H1 (cell line): Measurements from ENCODE around the gene CCDC59. TPM values are rescaled to one million over a fixed set of nuclear protein-coding genes. Genes with fewer than 3 reads are reported as not detected.

Experiments
- CTCF ChIA-PET: fragments of 300-600 bp; sonication (Branson Sonifier 250); formaldehyde crosslinking; loops from one replicate; lab custom pipeline; 2021; ENCODE audit not compliant: partially characterized antibody; lab: Charles Lee
- POLR2A ChIA-PET: fragments of 300-600 bp; sonication (Branson Sonifier 250); formaldehyde crosslinking; loops from one replicate; lab custom pipeline; 2021; ENCODE audit warnings: inconsistent platforms; ENCODE audit not compliant: partially characterized antibody; lab: Charles Lee
- DNase-seq, 2 experiments: peaks; one replicate each; pipeline versions ENCODE4 v3.0.0 to v3.0.0-alpha.2; 2010 to 2022; ENCODE audit warnings: low spot score in 2 of 2, low read depth in 1 of 2, mixed read lengths in 1 of 2
- FAIRE-seq: peaks from 2 replicates; lab custom pipeline; 2011; peaks lifted over from hg19 to GRCh38; lab: Jason Lieb, UNC
- H2AFZ ChIP-seq: 2 replicates; pipeline ENCODE4 v1.8.1; 2012; ENCODE audit warnings: low read length, inconsistent platforms
- H2AK5ac ChIP-seq: 2 replicates; pipeline ENCODE4 v1.6.1; 2013; ENCODE audit warnings: low read depth, low read length
- H2BK120ac ChIP-seq: replicated peaks from 2 replicates; pipeline ENCODE3; 2013; ENCODE audit warnings: low read depth, low read length, inconsistent platforms
- H2BK12ac ChIP-seq: 2 replicates; pipeline ENCODE4 v1.6.1; 2013; ENCODE audit warnings: low read depth, low read length
- H2BK15ac ChIP-seq: 2 replicates; pipeline ENCODE4 v1.6.1; 2013; ENCODE audit warnings: low read length
- H2BK20ac ChIP-seq: 2 replicates; pipeline ENCODE4 v1.6.1; 2013; ENCODE audit warnings: low read length
- H2BK5ac ChIP-seq: 2 replicates; pipeline ENCODE4 v1.6.1; 2013; ENCODE audit warnings: low read depth, low read length
- H3K14ac ChIP-seq: 2 replicates; pipeline ENCODE4 v1.6.1; 2013; ENCODE audit warnings: inconsistent platforms; ENCODE audit not compliant: insufficient read length
- H3K18ac ChIP-seq: 2 replicates; pipeline ENCODE4 v1.6.1; 2013; ENCODE audit warnings: low read length; ENCODE audit errors: extremely low read depth
- H3K23ac ChIP-seq: 2 replicates; pipeline ENCODE4 v1.6.1; 2013; ENCODE audit warnings: inconsistent platforms; ENCODE audit not compliant: insufficient read length
- H3K23me2 ChIP-seq: 2 replicates; pipeline ENCODE4 v1.6.1; 2013; ENCODE audit warnings: low read depth, low read length
- H3K27ac ChIP-seq: 2 replicates; pipeline ENCODE4 v1.6.1; 2011; ENCODE audit warnings: low read depth, low read length, inconsistent platforms
- H3K27me3 ChIP-seq, 4 experiments: replicated peaks in 1 of 4; 1 replicate in 1 of 4; 2 replicates in 3 of 4; pipeline versions ENCODE4 v1.6.1 to v1.8.1; 2011 to 2013; ENCODE audit warnings: low read length in 3 of 4, mild to moderate bottlenecking in 3 of 4, inconsistent platforms in 2 of 4, mixed read lengths in 2 of 4, moderate library complexity in 1 of 4; ENCODE audit not compliant: control insufficient read depth in 3 of 4, insufficient read depth in 3 of 4; ENCODE audit errors: extremely low read depth in 1 of 4
- H3K36me3 ChIP-seq, 4 experiments: 2 replicates each; pipeline versions ENCODE4 v1.6.1 to v1.8.1; 2011 to 2013; ENCODE audit warnings: mild to moderate bottlenecking in 4 of 4, low read length in 3 of 4, moderate library complexity in 2 of 4, control low read depth in 1 of 4, inconsistent platforms in 1 of 4; ENCODE audit not compliant: insufficient read depth in 4 of 4, control insufficient read depth in 2 of 4
- H3K4ac ChIP-seq: replicated peaks from 2 replicates; pipeline ENCODE3; 2013; ENCODE audit warnings: low read length, low read depth, mixed read lengths, inconsistent platforms; ENCODE audit not compliant: insufficient read length
- H3K4me1 ChIP-seq, 4 experiments: replicated peaks in 1 of 4; 1 replicate in 1 of 4; 2 replicates in 3 of 4; pipeline versions ENCODE4 v1.6.1 to v1.8.1; 2011 to 2013; ENCODE audit warnings: low read length in 3 of 4, inconsistent platforms in 2 of 4, mixed read lengths in 1 of 4; ENCODE audit not compliant: insufficient read depth in 4 of 4, control insufficient read depth in 3 of 4
- H3K4me2 ChIP-seq, 2 experiments: 2 replicates each; pipeline versions ENCODE4 v1.6.1 to v1.8.1; 2011 to 2013; ENCODE audit warnings: low read depth in 2 of 2, low read length in 2 of 2, control low read depth in 1 of 2, inconsistent platforms in 1 of 2, mild to moderate bottlenecking in 1 of 2; ENCODE audit not compliant: insufficient read depth in 1 of 2
- H3K4me3 ChIP-seq, 4 experiments: fragments of 200-600, 300-600 bp in 1 of 4; sonication (generic), shearing (Covaris generic), sonication (Bioruptor Twin) in 1 of 4; 2 replicates each; pipeline versions ENCODE4 v1.5.1 to v1.8.1; 2011 to 2016; ENCODE audit warnings: low read length in 4 of 4, low read depth in 3 of 4, control low read depth in 2 of 4, inconsistent platforms in 2 of 4, mild to moderate bottlenecking in 2 of 4, mixed read lengths in 1 of 4, moderate library complexity in 1 of 4; ENCODE audit not compliant: insufficient read depth in 2 of 4; ENCODE audit errors: extremely low read depth in 1 of 4
- H3K56ac ChIP-seq: replicated peaks from 2 replicates; pipeline ENCODE3; 2013; ENCODE audit warnings: low read depth, mild to moderate bottlenecking, mixed read lengths, low read length, inconsistent platforms; ENCODE audit not compliant: insufficient read length
- H3K79me1 ChIP-seq: 2 replicates; pipeline ENCODE4 v1.6.1; 2013; ENCODE audit warnings: low read depth, low read length, control low read depth
- H3K79me2 ChIP-seq, 2 experiments: 2 replicates each; pipeline versions ENCODE4 v1.6.1 to v1.8.1; 2012 to 2013; ENCODE audit warnings: low read length in 2 of 2, mild to moderate bottlenecking in 2 of 2, inconsistent platforms in 1 of 2; ENCODE audit not compliant: insufficient read depth in 2 of 2, control insufficient read depth in 1 of 2
- H3K9ac ChIP-seq, 4 experiments: replicated peaks in 1 of 4; 1 replicate in 1 of 4; 2 replicates in 3 of 4; pipeline versions ENCODE4 v1.6.1 to v1.8.1; 2011 to 2013; ENCODE audit warnings: low read depth in 3 of 4, low read length in 3 of 4, control low read depth in 2 of 4, mild to moderate bottlenecking in 2 of 4, moderate library complexity in 2 of 4, inconsistent platforms in 1 of 4; ENCODE audit errors: extremely low read depth in 1 of 4
- H3K9me3 ChIP-seq, 2 experiments: 2 replicates each; pipeline versions ENCODE4 v1.6.1 to v1.8.1; 2012 to 2013; ENCODE audit warnings: mild to moderate bottlenecking in 2 of 2, moderate library complexity in 2 of 2, control low read depth in 1 of 2, inconsistent platforms in 1 of 2, low read depth in 1 of 2, low read length in 1 of 2, mixed read lengths in 1 of 2; ENCODE audit not compliant: insufficient read depth in 2 of 2
- H4K20me1 ChIP-seq, 2 experiments: replicated peaks in 1 of 2; 2 replicates each; pipeline versions ENCODE3 to v1.8.1; 2011 to 2013; ENCODE audit warnings: inconsistent platforms in 2 of 2, low read length in 2 of 2, mild to moderate bottlenecking in 1 of 2; ENCODE audit not compliant: insufficient read depth in 2 of 2, control insufficient read depth in 1 of 2
- H4K5ac ChIP-seq: 2 replicates; pipeline ENCODE4 v1.6.1; 2013; ENCODE audit warnings: low read length, low read depth, mixed read lengths, inconsistent platforms; ENCODE audit not compliant: insufficient read length
- H4K8ac ChIP-seq: 2 replicates; pipeline ENCODE4 v1.8.0; 2013; ENCODE audit warnings: mild to moderate bottlenecking, moderate library complexity, low read length, inconsistent platforms; ENCODE audit not compliant: insufficient read depth; ENCODE audit errors: extremely low read depth
- H4K91ac ChIP-seq: replicated peaks from 2 replicates; pipeline ENCODE3; 2013; ENCODE audit warnings: low read length, mixed read lengths, inconsistent platforms; ENCODE audit not compliant: insufficient read length
- ASH2L ChIP-seq: fragments of 200-600, 300-600 bp; sonication (generic); IDR thresholded peaks from one replicate; pipeline ENCODE4 v1.7.1; 2017; ENCODE audit warnings: low read length
- CHD2 ChIP-seq: IDR thresholded peaks from 2 replicates; pipeline ENCODE4 v1.6.1; 2012; ENCODE audit warnings: low read length, improper control_type of control experiment
- HDAC2 ChIP-seq, 2 experiments: fragments of 300-600 bp in 1 of 2; sonication (generic) in 1 of 2; IDR thresholded peaks; 2 replicates each; pipeline ENCODE4 v1.6.1; 2011 to 2012; ENCODE audit warnings: low read depth in 2 of 2, low read length in 2 of 2, mild to moderate bottlenecking in 2 of 2, moderate library complexity in 2 of 2, borderline replicate concordance in 1 of 2, inconsistent platforms in 1 of 2
- HDAC6 ChIP-seq: IDR thresholded peaks from one replicate; pipeline ENCODE4 v1.7.1; 2012; ENCODE audit warnings: low read depth, mild to moderate bottlenecking, inconsistent platforms, low read length, moderate library complexity
- POLR2AphosphoS5 ChIP-seq: IDR thresholded peaks from 2 replicates; pipeline ENCODE4 v1.6.1; 2011; ENCODE audit warnings: low read depth, low read length
- SAP30 ChIP-seq: fragments of 300-600 bp; sonication (generic); IDR thresholded peaks from 2 replicates; pipeline ENCODE4 v1.7.1; 2012; ENCODE audit warnings: low read length, moderate library complexity, mild to moderate bottlenecking, inconsistent platforms; ENCODE audit not compliant: insufficient read depth, insufficient replicate concordance
- SRF ChIP-seq: IDR thresholded peaks from 2 replicates; pipeline ENCODE4 v1.6.1; 2011; ENCODE audit warnings: mild to moderate bottlenecking, low read depth, low read length, moderate library complexity
- WGBS, 2 experiments: shearing (Covaris generic) in 1 of 2; methylation state at CpG; one replicate each; pipeline versions ENCODE4 v1.1.6 to v1.1.7; 2013 to 2015; ENCODE audit warnings: low lambda C conversion rate in 2 of 2, mixed read lengths in 2 of 2, inconsistent platforms in 1 of 2, low coverage in 1 of 2, missing lambda C conversion rate in 1 of 2; ENCODE audit not compliant: insufficient replicate concordance in 2 of 2, insufficient coverage in 1 of 2, insufficient read length in 1 of 2; ENCODE audit errors: extremely low coverage in 1 of 2, missing lambda C conversion rate in 1 of 2; 5-methylcytosine and 5-hydroxymethylcytosine counted together
- polyA plus RNA-seq, 7 experiments: library from polyadenylated mRNA; depleted of rRNA in 3 of 7; stranded (reverse) in 5 of 7; unstranded in 2 of 7; fragments of >200 nt in 5 of 7; fragments of 200-250 nt in 2 of 7; gene quantifications; 1 replicate in 5 of 7; 2 replicates in 1 of 7; 4 replicates in 1 of 7; pipeline versions ENCODE4 v1.2.1 to v1.2.3, GENCODE V29; 2011 to 2013; ENCODE audit warnings: missing spikeins in 2 of 7, mixed read lengths in 2 of 7
- total RNA-seq: library from RNA; stranded (reverse); fragmentation: NEBNext Ultra II Directional; extraction: Animal tissue kit (Norgen Biotek cat#: 25700); gene quantifications from 2 replicates; pipeline ENCODE4 v1.2.1, GENCODE V29; 2021

CCDC59 gene
- total and polyA plus RNA-seq, 2 of the 8 experiments (the other 6 are each of a cell fraction or from before 2014, with no cell fraction given): 11.6 to 54.0 TPM

GRCh38 chr12:82351390-82351789 is 6.8 kb downstream of the CCDC59 start:
- Histone ChIP-seq H4K8ac (no peak overlapping the region), H2BK5ac (no peak overlapping the region), H3K4me2 (no peak overlapping the region), H3K27me3 (no peaks in the 10 kb centered on the region), H3K27ac (no peak overlapping the region), H3K56ac (no peak overlapping the region), H2BK12ac (no peak overlapping the region), H3K79me1 (no peaks in the 10 kb centered on the region), H3K18ac (no peak overlapping the region), H3K9me3 (no peaks in the 10 kb centered on the region), H2AFZ (no peak overlapping the region), H3K9ac (no peak overlapping the region), H3K79me2 (peaks cover 0 to 15% of the 10 kb centered on the region in 2 experiments; a peak in 2 of 4 replicates), H2BK120ac (no peak overlapping the region), H2BK15ac (no peak overlapping the region), H4K5ac (no peak overlapping the region), H4K20me1 (no peaks in the 10 kb centered on the region), H3K4me3 (no peak overlapping the region), H3K36me3 (peaks cover 10 to 35% (median 20%) of the 10 kb centered on the region in 4 experiments; a peak in 6 of 8 replicates), H2AK5ac (no peak overlapping the region), H3K23me2 (no peaks in the 10 kb centered on the region), H4K91ac (no peak overlapping the region), H3K4ac (no peak overlapping the region), H3K4me1 (no peaks in the 10 kb centered on the region), H3K23ac (no peak overlapping the region), H3K14ac (no peak overlapping the region), H2BK20ac (no peak overlapping the region)
- POLR2A ChIA-PET: no interaction called here
- CTCF ChIA-PET: no interaction called here
- DNase-seq: no peak
- TF ChIP-seq HDAC2 (IDR thresholded peaks at IDR 0.05; ENCODE audit: borderline replicate concordance in 1 of 2, low read depth in 2 of 2, low read length in 2 of 2) (no peak), SAP30 (no peak), SRF (no peak), ASH2L (no peak), CHD2 (no peak), POLR2AphosphoS5 (peak; percentile 60; the same call in 1 of the 2 replicates), HDAC6 (no peak)
- no peak for FAIRE-seq
- WGBS, 2 experiments: 95% methylated on average over 6 of the region's 6 CpGs; no CpG with 5 or more reads in 1 of the 2 experiments
